K562 (cell line): ENCODE results near the gene STUM. TPM values are rescaled to one million over a fixed set of nuclear protein-coding genes. Genes with fewer than 3 reads are reported as not detected.

Experiments
- ATAC-seq: fragments of 200-7000 bp; cut with Tn5 transposase; 3 replicates; pipeline ENCODE4 v1.9.1; 2020; ENCODE audit warnings: moderate library complexity
- BruUV-seq: library from RNA; stranded (reverse); fragments of 400-500 nt; replicated peaks from 2 replicates; lab custom pipeline; 2021; lab: Mats Ljungman, UMichigan
- CTCF ChIA-PET: fragments of 300-600 bp; formaldehyde crosslinking; extraction: SDS; loops from one replicate; lab custom pipeline; 2021; ENCODE audit warnings: low intra/inter-chr PET ratio; lab: Yijun Ruan, JAX
- POLR2A ChIA-PET: fragments of 300-600, 350-650 bp; sonication (Branson Sonifier 250); formaldehyde crosslinking; extraction: SDS; loops from one replicate; lab custom pipeline; 2021; ENCODE audit warnings: antibody characterized with exemption, inconsistent platforms; lab: Yijun Ruan, JAX
- DNase-seq, 4 experiments: peaks; one replicate each; pipeline versions ENCODE4 v3.0.0 to v3.0.0-alpha.2; 2011 to 2018; ENCODE audit warnings: low spot score in 3 of 4, mixed read lengths in 3 of 4; ENCODE audit errors: extremely low read depth in 1 of 4
- FAIRE-seq: peaks from 2 replicates; lab custom pipeline; 2011; peaks lifted over from hg19 to GRCh38; lab: Jason Lieb, UNC
- H2AFZ ChIP-seq: 2 replicates; pipeline ENCODE4 v1.6.0; 2011; ENCODE audit warnings: low read depth, low read length, control low read depth, inconsistent platforms
- H3K27ac ChIP-seq: fragments of 200-600 bp; 3 replicates; pipeline ENCODE4 v1.8.0; 2011; ENCODE audit warnings: low read depth, mild to moderate bottlenecking, control low read depth, inconsistent platforms, low read length, moderate library complexity, mixed read lengths; ENCODE audit errors: extremely low read depth
- H3K27me3 ChIP-seq, 2 experiments: fragments of 300-600 bp in 1 of 2; 2 replicates in 1 of 2; 3 replicates in 1 of 2; pipeline versions ENCODE4 v1.6.0 to v1.8.0; 2011; ENCODE audit warnings: inconsistent platforms in 2 of 2, low read length in 2 of 2, mild to moderate bottlenecking in 1 of 2, mixed read lengths in 1 of 2, moderate library complexity in 1 of 2; ENCODE audit not compliant: control insufficient read depth in 2 of 2, insufficient read depth in 2 of 2
- H3K36me3 ChIP-seq: fragments of 300-600 bp; 3 replicates; pipeline ENCODE4 v1.8.0; 2011; ENCODE audit warnings: mild to moderate bottlenecking, low read length, inconsistent platforms; ENCODE audit not compliant: control insufficient read depth, insufficient read depth
- H3K4me1 ChIP-seq, 2 experiments: fragments of 200-600 bp in 1 of 2; replicated peaks in 1 of 2; 2 replicates in 1 of 2; 3 replicates in 1 of 2; pipeline versions ENCODE4 v1.5.1 to v1.8.0; 2011; ENCODE audit warnings: inconsistent platforms in 2 of 2, low read length in 2 of 2, mild to moderate bottlenecking in 1 of 2, mixed read lengths in 1 of 2, moderate library complexity in 1 of 2; ENCODE audit not compliant: control insufficient read depth in 2 of 2, insufficient read depth in 2 of 2
- H3K4me2 ChIP-seq: 2 replicates; pipeline ENCODE4 v1.6.1; 2011; ENCODE audit warnings: low read length, control low read depth, inconsistent platforms, mixed read lengths; ENCODE audit not compliant: insufficient read depth
- H3K4me3 ChIP-seq: fragments of 200-600 bp; sonication (generic), shearing (Covaris generic); 2 replicates; pipeline ENCODE4 v1.5.1; 2016; ENCODE audit warnings: control low read depth, inconsistent platforms
- H3K79me2 ChIP-seq: fragments of 200-600 bp; 3 replicates; pipeline ENCODE4 v1.8.0; 2011; ENCODE audit warnings: low read length, inconsistent platforms; ENCODE audit not compliant: control insufficient read depth, insufficient read depth
- H3K9ac ChIP-seq, 2 experiments: 2 replicates each; pipeline versions ENCODE4 v1.6.0 to v1.6.1; 2011; ENCODE audit warnings: low read depth in 2 of 2, low read length in 2 of 2, control low read depth in 1 of 2, inconsistent platforms in 1 of 2, mild to moderate bottlenecking in 1 of 2, mixed read lengths in 1 of 2; ENCODE audit not compliant: insufficient read depth in 1 of 2
- H3K9me1 ChIP-seq: one replicate; pipeline ENCODE4 v1.6.0; 2011; ENCODE audit warnings: inconsistent platforms, mild to moderate bottlenecking, low read length, moderate library complexity; ENCODE audit not compliant: control insufficient read depth, insufficient read depth
- H3K9me3 ChIP-seq: replicated peaks from 2 replicates; pipeline ENCODE4 v1.5.1; 2011; ENCODE audit warnings: low read depth, low read length, inconsistent platforms; ENCODE audit not compliant: control insufficient read depth, insufficient read depth
- H4K20me1 ChIP-seq: replicated peaks from 2 replicates; pipeline ENCODE4 v1.6.1; 2011; ENCODE audit warnings: low read length, inconsistent platforms, mixed read lengths; ENCODE audit not compliant: control insufficient read depth, insufficient read depth
- HDAC3 ChIP-seq: fragments of 450-650 bp; IDR thresholded peaks from 2 replicates; pipeline ENCODE4 v1.6.1; 2018; ENCODE audit warnings: borderline replicate concordance, mild to moderate bottlenecking, moderate library complexity; ENCODE audit not compliant: partially characterized antibody
- HIVEP1 ChIP-seq: fragments of 250-450 bp; sonication (Bioruptor Pico); IDR thresholded peaks from 2 replicates; pipeline ENCODE4 v1.4.0; 2020; ENCODE audit warnings: mild to moderate bottlenecking
- RBM14 ChIP-seq: fragments of 200-400 bp; formaldehyde crosslinking; IDR thresholded peaks from 2 replicates; pipeline ENCODE4 v1.6.1; 2018; ENCODE audit warnings: low read depth, mild to moderate bottlenecking, low read length, moderate library complexity, borderline replicate concordance; ENCODE audit not compliant: insufficient read depth
- WGBS: fragments of 100-300 bp; shearing (Covaris generic); methylation state at CpG from one replicate; pipeline ENCODE4 v1.1.6; 2016; ENCODE audit warnings: low coverage, mixed read lengths; ENCODE audit not compliant: insufficient coverage; ENCODE audit errors: missing lambda C conversion rate; 5-methylcytosine and 5-hydroxymethylcytosine counted together
- in situ Hi-C: fragments of 300-500 bp; cut with MboI; formaldehyde crosslinking; loops from 4 replicates; pipeline ENCODE4 v1.15.0; 2018; ENCODE audit warnings: inconsistent platforms, mixed read lengths
- intact Hi-C: fragments of 100-400 bp; cut with micrococcal nuclease; formaldehyde crosslinking; loops from 2 replicates; pipeline ENCODE4 v1.14.2; 2022
- polyA plus RNA-seq, 8 experiments: library from polyadenylated mRNA; depleted of rRNA in 4 of 8; stranded (reverse) in 5 of 8; unstranded in 3 of 8; fragments of >200 nt; fragmentation: Nextera tagmentation in 2 of 8; fragmentation: Illumina TruSeq in 1 of 8; extraction: Ambion mirVana in 2 of 8; extraction: Trizol in 1 of 8; gene quantifications; 2 replicates each; pipeline versions ENCODE4 v1.2.1 to v1.2.3, GENCODE V29; 2011 to 2014; ENCODE audit warnings: inconsistent platforms in 1 of 8, missing spikeins in 1 of 8
- total RNA-seq, 7 experiments: library from RNA; depleted of rRNA in 6 of 7; stranded (reverse); fragments of >200 nt in 6 of 7; fragmentation: Illumina TruSeq in 2 of 7; extraction: Trizol in 2 of 7; gene quantifications; 2 replicates each; pipeline versions ENCODE4 v1.2.1 to v1.2.3, GENCODE V29; 2011 to 2021; ENCODE audit warnings: low replicate concordance in 1 of 7
- TF ChIP-seq, protein P1 (sequence below): fragments of 150-350 bp; IDR thresholded peaks from 2 replicates; pipeline ENCODE4 v1.6.1; 2014; ENCODE audit warnings: low read depth, mild to moderate bottlenecking, low read length, borderline replicate concordance

STUM gene
- total and polyA plus RNA-seq, 9 of the 15 experiments (the other 6 are each of a cell fraction or from before 2014, with no cell fraction given), result not detected

DNA sequence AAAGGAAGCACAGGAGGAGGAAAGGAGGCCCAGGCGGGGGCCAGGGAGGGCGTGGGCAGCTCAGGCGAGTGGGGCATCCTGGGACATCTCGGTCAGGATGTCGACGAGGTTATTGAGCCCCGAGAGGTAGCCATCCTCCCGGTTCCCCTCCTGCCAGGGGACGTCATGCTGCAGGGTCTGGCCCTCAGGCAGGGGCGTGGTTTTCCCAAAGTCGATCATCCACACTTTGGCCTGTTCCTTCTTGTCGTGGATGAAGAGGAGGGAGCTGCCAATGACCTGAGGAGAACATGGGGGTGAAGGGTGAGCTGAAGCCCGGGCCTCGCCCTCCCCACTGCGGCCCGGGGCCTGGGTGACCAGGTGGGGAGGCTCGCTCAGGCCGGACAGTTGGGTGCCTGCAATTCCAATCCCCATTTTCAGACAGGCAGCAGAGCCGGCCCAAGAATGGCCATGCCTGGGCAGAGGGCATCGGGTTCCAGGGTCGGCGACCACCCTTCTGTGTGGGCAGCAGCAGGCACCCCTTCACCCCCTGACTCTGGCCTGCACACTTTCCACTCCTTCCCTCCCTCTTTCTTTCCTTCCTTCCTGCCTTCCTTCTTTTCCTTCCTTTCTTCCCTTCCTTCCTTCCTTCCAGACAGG lies 86.2 kb downstream of the STUM start (continued):
- no peak for TF ChIP-seq HIVEP1 (CRISPR knock-in tag)
- no peak for TF ChIP-seq HDAC3

DNA sequence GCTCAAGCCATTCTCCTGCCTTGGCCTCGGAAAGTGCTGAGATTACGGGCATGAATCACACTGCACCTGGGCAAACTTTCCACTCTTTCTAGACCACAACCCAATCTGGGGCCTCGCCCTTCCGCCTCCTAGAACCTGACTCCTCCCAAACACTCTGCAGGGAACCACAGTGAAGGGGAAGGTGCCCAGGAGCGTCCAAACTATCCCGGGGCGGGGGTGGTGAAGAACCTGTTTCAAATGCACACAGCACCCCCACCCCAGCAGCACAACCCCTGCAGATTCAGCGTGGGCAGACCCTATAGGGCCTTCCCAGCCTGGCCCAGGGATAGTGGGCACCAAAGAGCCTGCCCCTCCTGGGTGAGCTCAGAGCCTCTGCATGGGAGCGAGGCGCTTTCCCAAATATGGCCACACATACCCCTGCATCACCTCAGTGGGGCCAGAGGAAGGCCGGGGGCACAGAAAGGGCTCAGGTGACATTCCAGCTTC lies 86.9 kb downstream of the STUM start:
- WGBS, result 4% methylated on average over 11 of the region's 11 CpGs

More for the DNA sequence above, 86.9 kb downstream of the STUM start:
- ATAC-seq (no peak), FAIRE-seq (no peak), DNase-seq (no peak)
- POLR2A ChIA-PET, result interaction anchor here (0.6 to 1.1 kb wide), 3 partner anchors 9 to 189 kb away, joined by 3 to 6 read pairs (median 3); no protein-coding TSS in a partner anchor
- peaks cover 35 to 81% of the 10 kb centered on the region in 2 experiments for H3K27me3 ChIP-seq
- H3K9ac ChIP-seq, result no peak overlapping the region
- no peak overlapping the region for H3K4me3 ChIP-seq
- in situ Hi-C loops, result loop anchor here (5.0 to 10.0 kb wide), 3 partner anchors 192 to 1319 kb away; no protein-coding TSS in a partner anchor
- CTCF ChIA-PET, result interaction anchor here (1.1 to 3.6 kb wide), 3 partner anchors 21 to 802 kb away, joined by 3 to 32 read pairs (median 4); no protein-coding TSS in a partner anchor
- H3K4me1 ChIP-seq, result peaks cover 0 to 20% of the 10 kb centered on the region in 2 experiments; a peak in 2 of 5 replicates
- H4K20me1 ChIP-seq, result 0 out of 2 replicates have a peak, but pooled peaks cover 10% of the 10 kb centered on the region
- no peak overlapping the region for H3K4me2 ChIP-seq
- no peak overlapping the region for H3K27ac ChIP-seq
- no TSS peak for BruUV-seq
- H3K9me3 ChIP-seq, result no peaks in the 10 kb centered on the region
- H3K79me2 ChIP-seq, result no peaks in the 10 kb centered on the region
- no peak overlapping the region for H2AFZ ChIP-seq
- H3K9me1 ChIP-seq, result no peaks in the 10 kb centered on the region
- TF ChIP-seq, protein P1, sequence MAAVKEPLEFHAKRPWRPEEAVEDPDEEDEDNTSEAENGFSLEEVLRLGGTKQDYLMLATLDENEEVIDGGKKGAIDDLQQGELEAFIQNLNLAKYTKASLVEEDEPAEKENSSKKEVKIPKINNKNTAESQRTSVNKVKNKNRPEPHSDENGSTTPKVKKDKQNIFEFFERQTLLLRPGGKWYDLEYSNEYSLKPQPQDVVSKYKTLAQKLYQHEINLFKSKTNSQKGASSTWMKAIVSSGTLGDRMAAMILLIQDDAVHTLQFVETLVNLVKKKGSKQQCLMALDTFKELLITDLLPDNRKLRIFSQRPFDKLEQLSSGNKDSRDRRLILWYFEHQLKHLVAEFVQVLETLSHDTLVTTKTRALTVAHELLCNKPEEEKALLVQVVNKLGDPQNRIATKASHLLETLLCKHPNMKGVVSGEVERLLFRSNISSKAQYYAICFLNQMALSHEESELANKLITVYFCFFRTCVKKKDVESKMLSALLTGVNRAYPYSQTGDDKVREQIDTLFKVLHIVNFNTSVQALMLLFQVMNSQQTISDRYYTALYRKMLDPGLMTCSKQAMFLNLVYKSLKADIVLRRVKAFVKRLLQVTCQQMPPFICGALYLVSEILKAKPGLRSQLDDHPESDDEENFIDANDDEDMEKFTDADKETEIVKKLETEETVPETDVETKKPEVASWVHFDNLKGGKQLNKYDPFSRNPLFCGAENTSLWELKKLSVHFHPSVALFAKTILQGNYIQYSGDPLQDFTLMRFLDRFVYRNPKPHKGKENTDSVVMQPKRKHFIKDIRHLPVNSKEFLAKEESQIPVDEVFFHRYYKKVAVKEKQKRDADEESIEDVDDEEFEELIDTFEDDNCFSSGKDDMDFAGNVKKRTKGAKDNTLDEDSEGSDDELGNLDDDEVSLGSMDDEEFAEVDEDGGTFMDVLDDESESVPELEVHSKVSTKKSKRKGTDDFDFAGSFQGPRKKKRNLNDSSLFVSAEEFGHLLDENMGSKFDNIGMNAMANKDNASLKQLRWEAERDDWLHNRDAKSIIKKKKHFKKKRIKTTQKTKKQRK, result no peak
- TF ChIP-seq RBM14, result no peak
- intact Hi-C loops, result loop anchor here (5.0 kb wide), 1 partner anchor 42 kb away; no protein-coding TSS in a partner anchor
- no peaks in the 10 kb centered on the region for H3K36me3 ChIP-seq
